HG02885 (cell line): ENCODE measurements around the gene ASTN2.

ENCODE experiments used
- ATAC-seq: cut with Tn5 transposase; IDR thresholded peaks from one replicate; pipeline ENCODE4 v1.9.1; 2021; ENCODE audit warnings: mild to moderate bottlenecking; ENCODE audit not compliant: unreplicated experiment, poor library complexity

The ASTN2 gene

DNA sequence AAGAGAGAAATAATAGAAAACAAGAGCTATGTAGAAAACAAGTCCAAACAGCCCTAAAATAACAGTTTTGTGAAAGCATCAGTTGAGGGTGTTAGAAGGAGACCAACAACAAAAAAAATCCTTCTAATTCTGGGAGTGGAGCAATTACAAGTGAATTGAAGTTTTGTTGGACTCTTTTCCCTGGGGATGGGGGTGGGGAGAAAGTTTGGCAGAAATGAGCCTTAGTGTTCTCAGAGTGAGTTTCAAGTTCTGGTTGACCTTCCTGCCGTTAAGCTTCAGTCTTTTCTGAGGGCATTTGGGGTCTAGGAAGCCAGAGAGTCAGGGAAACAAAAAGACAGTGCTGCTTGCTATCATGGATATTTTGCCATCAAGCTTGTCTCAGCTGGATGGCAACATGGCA is 834.0 kb downstream of the ASTN2 start:
- no peak for ATAC-seq

DNA sequence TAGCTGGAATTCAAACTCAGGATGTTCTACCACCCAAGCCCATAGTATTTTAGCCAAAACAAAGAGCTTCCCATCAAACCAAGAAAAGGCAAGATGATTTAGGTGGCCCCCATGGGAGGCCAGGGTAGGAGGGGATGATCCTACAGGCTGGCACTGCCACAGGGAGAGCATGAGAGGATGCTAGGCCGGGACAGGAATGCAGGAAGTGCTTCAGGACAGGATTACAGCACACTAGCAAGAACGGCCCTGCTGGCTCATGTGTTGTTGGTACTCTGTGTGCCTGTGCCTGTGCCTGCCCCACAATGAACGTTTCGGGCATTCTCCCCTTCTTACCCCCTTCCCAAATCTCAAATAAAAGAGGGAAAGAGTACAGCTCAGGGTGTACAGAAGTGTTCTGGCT is 838.5 kb downstream of the ASTN2 start:
- ATAC-seq = no peak

DNA sequence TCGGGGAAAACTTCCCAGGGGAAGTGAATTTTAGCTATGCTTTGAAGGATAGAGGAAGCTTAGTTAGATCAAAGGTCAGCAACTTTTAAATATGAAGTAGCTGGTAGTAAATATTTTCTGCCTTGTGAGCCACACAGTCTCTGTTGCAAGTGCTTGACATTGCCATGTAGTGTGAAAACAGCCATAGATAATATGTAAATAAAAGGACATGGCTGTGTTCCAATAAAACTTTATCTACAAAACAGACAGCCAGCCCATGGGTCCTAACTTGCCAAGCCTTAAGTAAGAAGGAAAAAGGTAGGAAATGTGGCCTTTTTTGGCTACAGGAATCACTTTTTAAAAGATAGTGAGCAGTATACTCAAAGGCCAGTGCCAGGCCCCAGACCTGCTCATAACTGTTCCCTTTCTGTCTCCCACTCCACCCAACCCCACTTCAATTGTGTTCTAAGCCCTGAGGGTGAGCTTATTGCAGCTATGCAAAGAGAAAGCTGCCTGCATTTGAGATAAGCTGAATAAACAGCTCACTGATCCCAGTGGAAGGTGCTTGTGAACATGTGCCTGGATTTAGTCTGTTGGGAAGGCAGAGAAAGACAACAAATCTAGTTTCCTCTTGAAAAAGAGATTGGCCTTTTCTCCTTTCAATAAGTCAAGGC is 840.7 kb downstream of the ASTN2 start:
- ATAC-seq = no peak

DNA sequence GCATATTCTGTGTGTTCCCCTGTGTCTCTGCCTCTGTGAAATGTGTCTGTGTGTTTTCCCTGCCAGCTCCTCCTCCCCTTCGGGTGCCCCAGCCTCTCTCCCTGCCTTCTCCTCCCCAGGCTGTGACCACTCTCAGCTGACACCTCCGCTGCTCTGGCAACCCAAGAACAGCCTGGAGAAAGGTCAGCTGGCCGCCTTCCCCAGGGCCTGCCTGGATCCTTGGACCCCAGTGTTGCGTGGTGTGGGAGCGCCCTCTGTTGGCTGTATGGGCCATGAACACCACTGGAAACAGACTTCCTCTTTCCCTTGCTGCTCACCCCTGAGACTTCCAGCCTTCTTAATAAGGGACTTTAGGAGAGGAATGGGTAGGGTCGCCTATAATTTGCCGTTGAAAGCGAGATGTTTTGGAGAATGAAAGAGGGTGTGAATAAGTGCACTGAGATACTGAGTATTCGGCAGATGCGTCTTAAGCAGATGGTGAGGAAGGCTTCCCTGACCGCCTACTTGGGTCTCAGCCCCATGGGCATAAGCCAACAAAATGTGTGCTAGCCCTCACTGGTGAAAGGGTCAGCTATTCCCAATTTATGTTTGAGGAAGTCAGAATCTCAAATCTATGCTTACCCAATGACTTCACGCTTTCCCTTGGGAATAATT is 842.6 kb downstream of the ASTN2 start:
- ATAC-seq = peak; percentile 72

- no peak for ATAC-seq
These were observed 845.7 kb downstream of the ASTN2 start for GRCh38 chr9:116569111-116569510.

DNA sequence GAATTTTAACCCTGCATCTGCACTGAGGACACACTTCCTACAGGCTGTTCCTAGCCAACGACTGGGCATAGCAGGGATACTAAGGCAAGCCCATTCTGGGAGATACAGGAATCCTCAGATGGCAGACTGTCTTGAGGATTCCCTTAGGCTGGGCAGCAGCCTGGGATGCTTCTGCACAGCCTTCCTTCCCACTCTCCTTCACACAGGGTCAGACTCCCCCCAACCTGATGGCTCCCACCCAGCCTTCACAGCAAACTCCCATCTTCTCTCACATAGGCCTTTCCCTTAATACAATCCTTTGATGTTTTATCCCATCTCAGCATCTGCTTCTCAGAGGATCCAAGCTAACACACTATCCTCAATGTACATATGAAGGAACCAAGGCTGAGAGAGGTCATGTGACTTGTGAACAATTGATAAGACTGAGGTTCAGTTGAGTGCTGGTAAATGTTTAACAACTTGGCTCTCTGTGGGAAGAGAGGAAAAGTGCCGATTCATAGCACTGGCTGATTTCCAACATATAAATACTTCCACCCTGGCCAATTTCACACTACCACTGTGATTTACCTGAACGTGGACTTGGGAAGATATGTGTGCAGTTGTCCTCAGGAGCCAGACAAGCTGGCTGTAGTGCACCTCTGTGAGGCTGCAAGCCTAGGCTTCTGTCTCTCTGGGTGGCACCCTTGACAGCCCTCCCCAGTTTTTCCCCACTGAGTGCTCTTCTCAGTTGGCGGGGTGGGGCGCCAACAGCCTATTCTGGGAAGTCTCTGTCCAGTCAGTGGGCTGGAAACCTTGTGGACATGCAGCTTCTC is 848.0 kb downstream of the ASTN2 start:
- ATAC-seq = no peak

- ATAC-seq = no peak
These were observed 848.9 kb downstream of the ASTN2 start for GRCh38 chr9:116565986-116566385.

DNA sequence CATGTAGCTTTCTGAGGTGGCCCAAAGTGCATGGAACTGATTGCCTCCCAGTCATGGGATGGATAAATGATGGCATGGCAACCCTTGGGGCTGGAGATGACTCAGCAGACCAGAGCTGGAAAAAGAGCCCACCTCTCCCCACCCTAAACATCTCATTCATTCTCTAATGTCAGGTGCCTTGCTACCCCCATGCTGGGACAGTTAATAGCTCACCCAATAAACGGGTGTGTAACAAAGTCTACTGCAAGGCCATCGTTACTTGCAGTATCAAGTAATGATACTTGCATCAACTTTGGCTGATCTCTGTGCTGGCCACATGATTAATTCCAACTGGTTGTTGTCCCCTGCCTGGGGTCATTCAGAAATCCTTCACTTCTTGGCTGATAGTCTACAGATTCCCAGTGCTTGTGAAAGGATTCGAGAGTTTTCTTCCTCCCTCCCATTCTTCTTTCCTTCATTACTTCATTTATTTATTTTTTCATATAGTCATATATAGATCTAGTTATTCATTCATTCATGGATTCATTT is 850.5 kb downstream of the ASTN2 start:
- ATAC-seq = no peak

GRCh38 chr9:116558818-116559540 is 855.9 kb downstream of the ASTN2 start:
- no peak for ATAC-seq

GRCh38 chr9:116558035-116558434 is 856.8 kb downstream of the ASTN2 start:
- ATAC-seq = no peak

DNA sequence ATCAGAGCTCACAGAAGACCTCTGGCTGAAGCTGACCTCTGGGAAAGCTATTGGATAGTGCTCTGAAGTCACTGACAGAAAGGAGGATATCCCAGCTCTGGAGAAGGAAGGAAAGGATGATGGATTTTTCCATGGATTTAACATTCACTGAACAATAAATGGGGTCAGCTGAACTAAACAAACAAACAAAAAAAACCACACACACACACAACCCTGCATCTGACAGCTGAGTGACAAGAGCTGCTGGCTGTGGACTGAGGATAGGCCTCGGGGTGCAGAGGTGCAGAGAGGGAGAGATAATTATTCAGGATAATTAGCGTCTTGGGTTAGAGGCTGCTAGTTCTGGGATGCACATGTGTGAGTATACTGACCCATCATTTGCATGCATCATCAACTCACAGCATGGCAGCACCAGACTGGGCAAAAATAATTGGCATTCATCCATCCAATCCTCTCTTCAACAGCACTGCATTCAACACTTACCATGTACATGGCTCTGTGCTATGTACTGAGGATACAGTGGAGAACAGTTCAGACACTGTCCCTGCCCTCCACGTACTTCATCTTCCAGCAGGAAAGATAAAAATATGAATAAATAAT is 859.2 kb downstream of the ASTN2 start:
- ATAC-seq = no peak

- ATAC-seq = no peak
These were observed 859.7 kb downstream of the ASTN2 start for GRCh38 chr9:116555119-116555518.

- ATAC-seq = no peak
These were observed 864.0 kb downstream of the ASTN2 start for GRCh38 chr9:116550696-116551436.

GRCh38 chr9:116549786-116550660 is 864.8 kb downstream of the ASTN2 start:
- no peak for ATAC-seq

- no peak for ATAC-seq
These were observed 865.7 kb downstream of the ASTN2 start for GRCh38 chr9:116549061-116549664.

GRCh38 chr9:116547729-116548426 is 867.0 kb downstream of the ASTN2 start:
- ATAC-seq = no peak
